CD4-positive, alpha-beta T cell treated with Interferon gamma for 1 hour (primary cell): ENCODE data around the gene EXOC4.
"Not testable (repeated sequence)": the region's sequence is repeated elsewhere in the genome, so short reads cannot be mapped to it uniquely, and the experiment has no call there.

Experiments used
- DNase-seq: peaks from one replicate; pipeline ENCODE4 v3.0.0-alpha.2; 2020

The EXOC4 gene

DNA sequence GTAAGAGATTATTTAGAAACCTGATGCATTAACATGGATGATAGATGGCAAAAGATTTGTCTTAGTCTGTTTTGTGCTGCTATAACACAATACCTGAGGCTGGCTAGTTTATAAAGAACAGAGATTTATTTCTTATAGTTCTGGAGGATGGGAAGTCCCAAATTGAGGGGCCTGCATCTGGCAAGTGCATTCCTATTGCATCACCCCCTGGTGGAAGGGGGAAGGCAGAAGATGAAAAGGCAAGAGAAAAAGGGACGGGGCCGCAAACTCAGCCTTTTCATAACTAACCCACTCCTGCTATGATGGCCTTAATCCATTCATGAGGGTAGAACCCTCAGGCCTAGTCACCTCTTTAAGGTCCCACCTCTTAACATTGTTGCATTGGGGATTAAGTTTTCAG lies 720.8 kb downstream of the EXOC4 start:
- DNase-seq, result no peak

DNA sequence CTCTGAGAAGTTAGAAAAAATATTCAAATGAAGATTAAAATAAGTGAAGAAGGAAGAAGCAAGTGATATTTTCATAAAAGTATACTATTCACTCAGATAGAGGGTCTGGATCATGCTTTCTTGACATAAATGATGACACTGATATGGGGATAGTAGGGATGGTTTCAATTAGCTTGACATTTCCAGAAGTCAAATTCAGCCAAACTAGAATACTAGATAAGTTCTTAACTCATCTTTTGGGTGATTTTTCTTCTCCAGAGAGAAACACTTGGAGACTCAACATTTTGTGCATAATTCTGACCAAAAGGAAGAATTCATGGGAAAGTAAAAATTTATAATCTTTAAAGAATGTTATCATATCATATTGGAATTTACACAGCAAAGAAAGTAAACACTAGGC lies 722.3 kb downstream of the EXOC4 start:
- DNase-seq, result no peak

DNA sequence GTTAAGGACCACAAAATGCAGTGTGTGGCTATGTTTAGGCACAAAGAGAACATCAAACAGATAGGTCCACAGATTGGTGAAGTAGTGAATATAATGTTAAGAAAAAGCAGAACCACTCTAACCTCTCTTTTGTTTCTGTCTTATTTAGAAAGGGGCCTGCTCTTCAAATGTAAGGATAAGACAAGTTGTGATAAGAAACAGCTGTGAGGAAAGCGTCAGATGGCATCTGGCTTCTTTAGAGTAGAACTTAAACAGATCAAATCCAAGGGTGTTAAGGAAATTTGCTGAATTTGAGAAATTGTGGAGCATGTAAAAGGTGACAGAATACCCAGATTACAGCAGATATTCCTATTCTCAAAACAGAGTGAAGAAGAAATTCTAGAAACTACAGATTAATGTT lies 723.3 kb downstream of the EXOC4 start:
- no peak for DNase-seq

- no peak for DNase-seq
Observed at GRCh38 chr7:133977409-133978274, 724.8 kb downstream of the EXOC4 start.

GRCh38 chr7:133978502-133979295 lies 725.8 kb downstream of the EXOC4 start:
- no peak for DNase-seq

DNA sequence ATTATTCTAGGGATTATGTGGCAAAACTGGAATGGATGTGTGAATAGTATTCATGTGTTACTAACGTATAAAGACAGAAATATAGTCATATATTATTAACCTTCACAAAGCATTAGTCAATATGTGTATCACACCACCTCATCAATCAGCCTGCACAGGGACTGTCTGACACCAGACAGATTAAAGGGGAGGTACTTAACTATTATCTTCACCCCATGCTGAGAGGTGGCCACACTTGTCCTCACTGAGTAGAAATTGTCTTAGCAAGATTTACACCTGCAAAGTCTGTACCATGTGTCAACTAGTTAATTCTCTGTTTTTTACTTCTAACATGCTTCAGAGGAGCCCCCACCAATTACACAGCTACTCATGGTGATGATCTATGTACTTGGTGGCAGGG lies 727.9 kb downstream of the EXOC4 start:
- no peak for DNase-seq

DNA sequence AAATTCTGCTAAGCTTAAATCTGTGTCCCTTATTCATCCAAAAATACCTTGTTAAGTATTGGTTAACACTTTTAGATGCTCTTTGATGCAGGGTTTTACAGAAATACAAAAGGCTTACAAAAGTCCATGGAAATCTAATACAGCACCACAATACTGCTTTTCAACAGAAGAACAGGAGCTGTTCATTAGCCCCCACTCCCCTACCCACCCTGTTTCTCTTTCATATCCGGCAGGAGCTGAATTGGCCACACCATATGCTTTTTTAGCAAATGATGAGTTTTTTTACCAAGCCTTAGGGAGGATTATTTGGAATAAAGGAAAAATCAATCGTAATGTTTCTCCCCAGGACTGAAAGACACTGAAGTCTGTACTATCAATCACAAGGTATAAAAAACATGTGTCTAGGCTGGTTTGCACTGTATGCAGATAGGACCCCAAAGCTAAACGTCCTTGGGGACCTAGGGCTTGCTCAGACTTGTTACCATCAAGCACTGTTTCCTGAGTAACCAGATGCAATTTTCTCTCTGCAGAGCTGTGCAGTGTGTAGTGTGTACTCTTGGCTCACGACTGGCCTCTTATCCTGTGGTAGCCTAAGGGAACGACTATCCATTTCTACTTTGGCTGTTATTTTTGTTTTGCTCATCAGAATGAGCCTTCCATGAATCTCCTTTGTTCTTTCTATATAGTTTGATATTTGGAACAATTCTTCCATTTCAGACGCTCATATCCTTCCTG lies 731.0 kb downstream of the EXOC4 start:
- no peak for DNase-seq

- DNase-seq, result no peak
Observed at GRCh38 chr7:133985300-133985699, 732.4 kb downstream of the EXOC4 start.

DNA sequence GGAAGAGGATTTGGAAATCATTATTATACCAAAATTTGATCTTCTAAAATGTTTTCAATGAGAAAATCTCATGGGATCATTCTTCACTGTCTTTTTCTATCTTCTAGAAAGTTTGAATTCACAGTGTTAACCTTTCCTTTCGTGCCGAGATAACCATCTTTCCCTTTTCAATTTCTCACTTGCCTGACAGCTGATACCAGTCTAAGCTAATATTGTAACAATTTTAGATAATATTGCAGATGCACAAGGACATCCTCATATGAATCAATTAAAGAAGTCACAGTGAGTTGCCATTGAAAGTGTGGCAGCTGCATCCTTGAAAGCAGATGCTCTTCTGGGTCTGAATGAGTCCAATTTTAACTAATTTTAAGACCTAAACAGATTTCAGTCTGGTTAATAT lies 734.7 kb downstream of the EXOC4 start:
- DNase-seq, result no peak

DNA sequence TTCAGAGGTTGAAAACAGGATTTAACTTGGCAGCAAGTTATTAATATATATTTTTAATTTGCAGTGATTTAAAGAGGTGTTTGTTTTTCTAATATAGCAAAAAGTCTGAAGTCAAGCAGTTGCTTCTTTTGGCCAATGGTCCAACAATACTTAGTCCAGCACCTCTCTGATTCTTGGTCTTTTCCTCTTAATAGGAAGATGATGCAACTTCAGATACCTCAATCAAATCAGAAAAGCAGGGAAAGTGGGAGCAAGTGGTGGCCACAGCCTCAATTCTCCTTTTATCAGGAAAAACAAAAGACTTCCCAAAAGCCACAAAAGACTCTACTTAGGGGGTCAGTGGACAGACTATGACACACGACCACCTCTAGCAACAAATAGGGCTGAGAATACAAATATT lies 740.7 kb downstream of the EXOC4 start:
- no peak for DNase-seq

DNA sequence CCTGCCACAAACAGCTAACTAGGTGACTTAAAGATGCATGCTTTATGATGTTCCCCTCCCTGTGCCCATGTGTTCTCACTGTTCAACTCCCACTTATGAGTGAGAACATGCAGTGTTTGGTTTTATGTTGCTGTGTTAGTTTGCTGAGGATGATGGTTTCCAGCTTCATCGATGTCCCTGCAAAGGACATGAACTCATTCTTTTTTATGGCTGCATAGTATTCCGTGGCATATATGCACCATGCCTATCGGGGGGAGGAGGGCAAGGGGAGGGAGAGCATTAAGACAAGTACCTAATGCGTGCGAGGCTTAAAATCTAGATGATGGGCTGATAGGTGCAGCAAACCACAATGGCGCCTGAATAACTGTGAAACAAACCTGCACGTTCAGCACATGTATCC lies 741.2 kb downstream of the EXOC4 start:
- DNase-seq, result not testable (repeated sequence)

DNA sequence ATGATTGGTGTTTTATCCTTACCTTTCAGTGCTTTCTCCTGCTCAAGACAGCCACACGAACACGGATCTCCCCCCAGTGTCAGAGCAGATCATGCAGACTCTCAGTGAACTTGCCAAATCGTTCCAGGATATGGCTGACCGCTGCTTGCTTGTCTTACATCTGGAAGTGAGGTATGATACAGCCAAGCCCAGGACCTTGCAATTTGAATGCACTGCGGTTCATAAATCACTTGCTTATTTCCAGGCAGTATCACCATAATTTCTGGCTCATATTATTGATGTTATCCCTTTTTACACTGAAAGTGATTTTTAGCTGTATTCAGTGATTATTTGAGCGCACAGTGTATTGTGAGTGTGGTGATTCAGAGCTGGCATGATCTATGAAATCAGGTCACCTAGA lies 744.6 kb downstream of the EXOC4 start:
- no peak for DNase-seq

GRCh38 chr7:133999178-133999577 lies 746.3 kb downstream of the EXOC4 start:
- DNase-seq, result no peak

GRCh38 chr7:134004829-134005505 lies 752.1 kb downstream of the EXOC4 start:
- no peak for DNase-seq

DNA sequence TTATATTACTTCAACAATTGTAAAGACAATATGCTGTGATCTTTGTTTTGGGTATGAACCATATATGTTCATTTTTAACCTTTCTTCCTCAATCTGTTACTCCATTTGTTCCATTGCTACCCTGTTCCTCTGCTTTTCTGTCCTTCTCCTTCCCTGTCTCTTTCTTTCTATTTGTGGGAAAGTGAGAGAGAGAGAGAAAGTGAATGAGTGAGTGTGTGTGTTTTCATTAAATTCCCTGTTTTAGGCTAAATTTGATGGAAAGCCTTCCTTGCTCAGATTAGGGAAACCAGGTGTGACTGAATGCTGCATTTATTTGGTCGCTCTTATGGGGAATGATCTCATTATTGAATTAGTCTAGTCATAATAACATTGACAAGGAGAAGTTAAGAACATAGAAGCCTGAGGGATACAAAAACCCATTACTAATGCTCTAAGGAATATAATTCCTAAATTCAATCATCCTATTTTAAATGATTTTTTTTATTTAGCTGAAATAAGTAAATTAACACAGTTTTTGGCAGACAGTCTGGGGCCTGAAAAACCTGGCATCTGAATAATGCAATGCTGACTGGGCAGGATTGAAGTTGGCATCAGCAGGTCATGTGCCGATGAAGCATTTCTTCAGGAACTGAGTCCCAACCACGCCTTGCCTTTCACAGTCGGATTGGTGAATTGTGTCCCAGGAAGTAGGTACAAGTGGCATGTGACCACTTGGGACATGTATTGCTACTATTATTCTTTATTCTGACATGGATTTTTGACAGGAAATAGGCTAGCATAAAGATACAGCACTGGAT lies 756.6 kb downstream of the EXOC4 start:
- DNase-seq, result no peak

- DNase-seq, result no peak
Observed at GRCh38 chr7:134013249-134013648, 760.4 kb downstream of the EXOC4 start.

DNA sequence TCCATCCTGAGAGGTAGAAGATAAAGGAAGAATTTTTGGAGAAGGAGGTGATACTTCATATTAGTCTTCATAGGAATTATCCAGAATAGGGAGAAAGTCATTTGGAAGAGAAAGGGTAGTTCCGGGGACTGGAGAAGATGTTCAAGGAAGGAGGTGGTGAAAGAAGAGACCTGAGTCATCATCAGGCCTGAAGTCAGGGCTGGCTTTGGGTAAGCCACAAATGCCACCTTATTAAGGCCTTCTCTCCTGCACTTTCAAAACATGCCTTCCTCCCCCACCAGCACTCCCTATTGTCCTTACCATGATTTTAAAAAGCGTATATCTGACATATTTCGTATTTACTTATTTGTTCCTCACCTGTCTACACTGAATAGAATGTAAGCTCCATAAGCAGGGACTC lies 762.1 kb downstream of the EXOC4 start:
- no peak for DNase-seq

DNA sequence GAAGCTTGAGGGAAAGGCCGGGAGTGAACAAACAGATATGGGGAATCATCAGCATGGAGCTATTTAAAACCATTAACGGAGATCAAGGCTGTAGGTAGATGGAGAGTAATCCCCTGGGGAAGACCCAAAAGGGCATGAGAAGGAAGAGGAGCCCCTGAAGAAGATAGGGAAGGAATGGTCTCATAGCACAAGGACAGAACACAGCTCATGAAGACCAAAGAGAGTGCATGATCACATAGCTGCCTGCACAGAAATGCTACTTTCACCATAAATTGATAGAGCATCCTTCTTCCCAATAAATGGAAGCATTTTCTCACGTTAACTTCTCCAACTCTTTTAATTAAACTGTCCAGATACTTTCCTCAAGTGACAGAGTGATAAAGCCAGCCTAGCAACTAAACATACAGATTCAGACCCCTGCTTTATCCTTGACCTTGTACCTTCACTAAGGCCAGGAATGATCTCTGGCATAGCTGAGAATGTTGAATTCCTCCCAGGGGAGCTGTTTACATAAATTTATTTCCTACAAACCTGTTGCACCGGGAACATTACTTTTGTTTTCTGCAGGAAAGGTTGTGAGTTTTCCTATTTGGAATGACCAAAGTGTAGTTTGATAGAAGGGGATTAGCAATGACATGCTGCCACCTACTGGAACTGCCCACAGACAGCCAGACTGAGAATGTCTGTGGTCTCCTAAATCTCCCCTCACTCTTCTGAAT lies 763.5 kb downstream of the EXOC4 start:
- DNase-seq, result no peak

GRCh38 chr7:134016942-134017303 lies 764.0 kb downstream of the EXOC4 start:
- DNase-seq, result no peak

DNA sequence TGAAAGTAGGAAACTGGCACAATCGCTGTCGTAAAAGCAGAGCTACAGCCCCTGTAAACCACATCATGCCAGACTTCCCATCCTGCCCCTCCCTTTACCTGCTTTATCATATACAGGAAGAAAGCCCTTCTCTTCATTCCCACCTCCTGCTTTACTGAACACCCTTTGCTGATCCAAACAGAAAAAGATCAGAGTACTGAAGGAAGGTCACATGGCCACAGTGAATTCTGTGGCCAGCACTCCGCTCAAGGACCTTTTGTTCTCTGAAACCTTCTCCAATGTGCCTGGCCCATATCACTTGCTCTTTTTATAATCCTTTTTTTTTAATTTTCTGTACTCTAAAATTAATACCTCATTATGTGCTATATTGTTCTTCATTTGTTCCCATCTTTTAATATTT lies 765.4 kb downstream of the EXOC4 start:
- no peak for DNase-seq

- no peak for DNase-seq
Observed at GRCh38 chr7:134019251-134019650, 766.4 kb downstream of the EXOC4 start.

DNA sequence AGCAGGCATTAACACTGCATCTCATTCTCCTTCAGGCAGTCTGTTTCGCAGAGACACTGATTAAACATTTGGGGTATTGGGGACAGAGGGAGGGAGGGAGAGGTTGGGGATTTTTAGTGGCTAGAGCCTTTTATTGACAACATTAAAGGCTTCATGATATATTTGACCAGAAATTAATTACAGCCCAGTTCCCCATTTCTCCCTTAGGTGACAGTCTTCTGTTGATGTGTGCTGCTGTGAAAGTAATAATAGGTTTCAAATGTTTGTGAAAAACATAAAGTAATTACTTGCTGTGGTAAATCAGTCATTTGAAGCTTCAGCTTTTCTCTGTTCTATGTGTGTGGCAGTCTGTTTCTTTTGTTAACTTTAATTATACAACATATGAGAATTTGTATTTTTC lies 769.0 kb downstream of the EXOC4 start:
- no peak for DNase-seq
